Bone marrow (tissue), 2 donors: Measurements from ENCODE around the gene STK10.

Experiments
- DNase-seq, 2 donors: peaks; one replicate each; lab custom pipeline; 2025; lab: John Stamatoyannopoulos, UW

Gene STK10

GRCh38 chr5:172142709-172143215, 45.3 kb downstream of the STK10 start:
- DNase-seq, result no peak

DNA sequence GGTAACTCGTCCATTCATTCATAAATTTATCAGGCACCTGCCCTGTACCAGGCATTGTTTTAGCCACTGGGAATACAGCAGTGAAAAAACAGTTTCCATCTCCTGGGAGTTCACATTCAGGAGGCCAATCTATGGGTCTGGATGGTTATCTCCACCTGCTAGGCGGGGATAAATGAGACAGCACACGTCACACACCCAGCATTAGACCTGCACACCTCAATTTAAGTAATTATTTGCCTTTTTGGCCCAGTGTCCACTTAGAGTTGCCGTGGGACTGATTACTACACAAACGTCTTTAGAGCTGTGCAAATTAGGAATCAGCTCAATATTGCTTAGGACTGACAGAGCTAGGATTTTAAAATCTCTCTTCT, 46.1 kb downstream of the STK10 start:
- DNase-seq, result no peak

DNA sequence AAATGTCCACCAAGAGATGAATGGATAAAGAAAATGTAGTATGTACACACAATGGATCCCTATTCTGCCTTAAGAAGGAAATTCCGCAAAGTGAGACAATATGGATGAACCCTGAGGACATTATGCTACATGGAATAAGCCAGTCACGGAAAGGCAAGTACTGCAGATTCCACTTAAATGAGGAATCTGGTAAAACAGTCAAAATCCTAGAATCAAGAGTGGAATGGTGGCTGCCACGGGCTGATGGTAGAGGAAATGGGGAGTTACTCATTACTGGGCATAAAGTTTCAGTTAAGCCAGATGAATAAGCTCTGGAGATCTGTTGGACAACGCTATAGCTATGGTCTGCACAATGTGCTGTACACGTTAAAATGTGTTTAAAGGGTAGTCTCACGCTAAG, 47.2 kb downstream of the STK10 start:
- no peak for DNase-seq

DNA sequence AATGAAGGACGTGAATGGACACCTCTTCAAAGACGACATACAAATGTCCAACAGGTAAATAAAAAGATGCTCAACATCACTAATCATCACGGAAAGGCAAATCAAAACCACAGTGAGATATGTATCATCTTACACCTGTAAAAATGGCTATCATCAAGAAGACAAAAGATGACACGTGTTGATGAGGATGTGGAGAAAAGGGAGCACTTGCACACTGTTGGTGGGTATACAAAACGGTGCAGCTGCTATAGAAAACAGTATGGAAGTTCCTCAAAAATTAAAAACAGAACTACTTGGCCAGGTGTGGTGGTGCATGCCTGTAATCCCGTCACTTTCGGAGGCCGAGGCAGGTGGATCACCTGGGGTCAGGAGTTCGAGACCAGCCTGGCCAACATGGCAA, 47.9 kb downstream of the STK10 start:
- no peak for DNase-seq

DNA sequence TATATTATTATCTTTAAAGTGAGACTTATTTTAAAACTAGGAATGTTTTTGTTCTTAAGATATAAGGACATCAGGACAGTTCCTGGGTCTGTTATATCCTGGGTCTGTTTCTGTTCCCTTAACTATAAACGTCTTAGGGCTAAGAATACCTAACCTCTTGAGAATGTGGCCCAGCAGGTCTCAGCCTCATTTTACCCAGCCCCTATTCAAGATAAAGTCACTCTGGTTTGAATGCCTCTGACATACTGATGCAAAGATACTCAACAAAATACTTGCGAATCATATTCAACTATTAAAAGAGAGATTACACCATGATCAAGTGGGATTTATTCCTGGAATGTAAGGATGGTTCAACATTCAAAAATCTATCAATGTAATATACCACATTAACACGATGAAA, 51.0 kb downstream of the STK10 start:
- no peak for DNase-seq

GRCh38 chr5:172133359-172134029, 54.5 kb downstream of the STK10 start:
- DNase-seq, result peak; percentile 31 to 94

DNA sequence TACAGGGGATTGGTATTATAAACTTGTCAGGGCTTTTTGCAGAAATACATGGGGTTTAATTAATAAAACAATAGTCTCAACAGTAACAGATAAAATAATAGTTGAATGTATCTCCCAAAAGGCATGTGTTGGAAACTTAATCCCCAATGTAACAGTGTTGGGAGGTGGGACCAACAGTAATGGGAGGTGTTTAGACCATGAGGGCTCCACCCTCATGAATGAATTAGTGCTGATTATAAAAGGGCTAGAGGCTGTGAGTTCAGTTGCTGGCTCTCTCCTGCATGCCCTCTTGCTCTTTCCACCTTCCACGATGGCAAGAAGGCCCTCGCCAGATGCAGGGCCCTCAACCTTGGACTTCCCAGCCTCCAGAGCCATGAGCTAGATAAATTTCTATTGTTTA, 56.3 kb downstream of the STK10 start:
- DNase-seq, result no peak

- DNase-seq, result no peak
Observed at GRCh38 chr5:172129256-172129910, 58.6 kb downstream of the STK10 start.

DNA sequence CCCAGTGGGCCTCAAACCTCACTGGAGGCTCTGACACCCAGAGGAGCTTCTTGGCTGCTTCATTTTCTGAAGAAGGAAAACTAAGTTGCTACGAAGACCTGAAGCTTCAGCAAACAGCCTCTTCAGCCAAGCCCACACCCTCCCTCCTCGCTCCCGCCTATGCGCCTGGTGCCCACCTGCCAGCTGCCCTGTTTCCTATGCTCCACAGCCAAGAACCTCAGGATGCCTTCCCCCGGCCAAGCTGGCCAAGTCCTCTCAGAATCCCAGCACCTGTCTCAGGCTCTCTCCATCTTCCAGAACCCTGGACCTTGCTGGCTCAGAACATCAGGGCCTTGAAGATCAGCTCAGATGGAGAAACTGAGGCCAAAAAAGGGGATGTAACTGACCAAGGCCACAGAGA, 60.4 kb downstream of the STK10 start:
- DNase-seq, result no peak

DNA sequence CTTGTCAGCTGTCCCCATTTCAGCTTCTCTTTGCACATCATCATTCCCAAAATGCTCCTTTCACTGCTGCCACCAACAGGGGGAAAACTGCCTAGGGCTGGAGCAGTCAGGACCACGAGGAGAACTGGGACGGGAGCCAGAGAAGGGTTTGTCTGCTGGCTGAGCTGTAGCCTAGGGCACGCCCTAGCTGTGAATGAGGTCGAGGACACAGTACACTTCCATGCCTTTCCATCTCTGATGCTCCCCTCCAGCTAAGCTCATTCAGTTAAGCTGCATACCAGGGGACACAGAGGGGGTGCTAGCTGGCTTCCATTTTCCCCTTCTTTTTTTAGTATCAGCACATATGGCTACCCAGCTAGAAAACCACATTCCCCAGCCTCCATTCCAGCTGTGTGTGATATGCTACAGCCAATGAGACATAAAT, 64.7 kb downstream of the STK10 start:
- no peak for DNase-seq

GRCh38 chr5:172119921-172120688, 67.9 kb downstream of the STK10 start:
- no peak for DNase-seq

- DNase-seq, result no peak
Observed at GRCh38 chr5:172118891-172119290, 69.1 kb downstream of the STK10 start.

DNA sequence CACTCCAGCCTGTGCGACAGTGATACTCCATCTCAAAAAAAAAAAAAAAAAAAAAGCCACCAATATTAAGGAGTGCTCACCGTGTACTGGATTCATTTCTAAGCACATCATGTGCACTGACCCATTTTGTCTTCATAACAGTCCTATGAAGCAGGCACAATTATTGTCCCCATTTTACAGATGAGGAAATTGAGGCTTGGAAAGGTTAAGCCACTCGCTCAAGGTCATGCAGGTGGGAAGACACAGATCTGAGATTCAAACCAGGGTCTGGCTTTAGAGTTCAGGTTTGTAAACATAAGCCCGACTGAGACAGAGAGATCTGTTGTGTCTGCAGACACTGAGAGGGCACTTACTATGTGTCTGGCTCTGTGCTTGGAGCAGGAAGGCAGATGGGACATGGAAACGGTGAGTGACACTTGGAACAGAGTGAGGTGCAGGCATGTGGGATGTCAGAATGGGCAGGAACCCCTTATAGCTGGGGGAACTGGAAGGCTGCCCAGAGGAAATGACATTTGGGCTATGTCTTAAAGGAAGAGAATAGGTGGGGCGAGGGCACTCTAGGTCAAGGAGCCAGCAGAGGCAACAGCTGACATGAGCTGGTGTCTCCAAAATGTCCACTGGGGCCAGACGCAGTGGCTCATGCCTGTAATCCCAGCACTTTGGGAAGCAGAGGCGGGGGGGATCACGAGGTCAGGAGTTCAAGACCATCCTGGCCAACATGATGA, 69.9 kb downstream of the STK10 start:
- no peak for DNase-seq

GRCh38 chr5:172115541-172115982, 72.5 kb downstream of the STK10 start:
- DNase-seq, result peak in 1 of 2 donors; percentile 50

- peak; percentile 55 to 87 for DNase-seq
Observed at GRCh38 chr5:172114875-172115422, 73.1 kb downstream of the STK10 start.

DNA sequence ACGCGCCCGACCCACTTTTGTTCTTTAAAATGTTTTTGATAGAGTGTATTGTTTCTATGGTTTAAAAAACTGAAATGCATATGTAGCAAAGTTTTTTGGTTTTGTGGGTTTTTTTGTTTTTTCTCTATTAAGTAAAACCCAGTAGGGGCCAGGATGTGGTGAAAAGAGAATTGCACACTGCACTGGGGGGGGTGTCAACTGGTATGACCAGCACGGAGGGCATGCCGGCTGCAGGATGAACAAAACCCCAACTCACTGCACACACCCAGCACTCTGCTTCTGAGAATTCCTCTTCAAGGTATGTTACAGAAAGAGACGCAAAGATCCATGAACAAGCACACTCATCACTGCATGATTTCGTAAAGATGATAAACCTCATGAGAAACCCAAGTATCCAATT, 75.0 kb downstream of the STK10 start:
- peak in 1 of 2 donors; percentile 9 for DNase-seq

- no peak for DNase-seq
Observed at GRCh38 chr5:172111852-172112225, 76.2 kb downstream of the STK10 start.

DNA sequence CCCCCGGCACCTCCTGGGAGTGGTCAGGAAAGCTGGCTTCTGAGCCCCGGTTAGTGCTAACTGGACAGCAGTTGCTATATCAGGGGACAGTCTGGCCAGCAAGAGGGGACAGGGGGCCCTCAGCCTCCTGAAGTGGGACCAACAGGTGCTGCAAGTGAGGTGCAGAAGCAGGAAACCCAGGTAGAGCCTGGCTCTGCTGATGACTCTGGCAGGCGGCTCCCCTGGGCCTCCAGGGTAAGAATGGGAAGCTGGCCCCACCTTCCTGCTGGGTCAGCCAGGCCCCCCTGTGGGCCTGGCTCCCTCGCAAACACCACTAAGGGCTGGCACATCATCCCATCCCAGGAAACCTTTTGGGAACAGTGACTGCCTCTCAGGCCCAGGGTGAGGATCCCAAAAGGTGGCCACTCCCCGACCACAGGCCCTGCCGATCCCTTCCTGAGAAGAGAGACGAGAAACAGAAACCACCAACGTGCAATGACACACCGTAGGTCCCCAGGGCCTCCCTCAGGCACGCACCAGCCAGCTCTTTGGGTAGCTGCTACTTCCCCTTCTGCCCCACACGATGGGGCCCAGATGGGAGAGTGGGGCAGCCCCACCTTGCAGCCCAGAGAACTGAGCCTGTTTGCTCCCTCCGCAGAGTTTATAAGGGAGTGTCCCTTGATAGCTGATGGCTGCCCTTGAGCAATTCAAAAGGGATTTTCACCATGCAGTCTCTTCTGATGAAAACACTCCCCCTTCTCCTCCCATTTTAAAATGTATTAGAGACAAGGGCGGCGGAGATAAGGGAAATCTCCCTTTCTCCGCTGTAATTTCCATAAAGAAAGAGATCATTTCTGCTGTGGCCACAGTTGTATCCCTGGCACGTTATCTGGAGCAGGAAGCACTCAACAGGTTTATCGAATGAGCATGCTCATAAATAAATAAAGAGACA, 76.8 kb downstream of the STK10 start:
- DNase-seq, result peak; percentile 50 to 93

DNA sequence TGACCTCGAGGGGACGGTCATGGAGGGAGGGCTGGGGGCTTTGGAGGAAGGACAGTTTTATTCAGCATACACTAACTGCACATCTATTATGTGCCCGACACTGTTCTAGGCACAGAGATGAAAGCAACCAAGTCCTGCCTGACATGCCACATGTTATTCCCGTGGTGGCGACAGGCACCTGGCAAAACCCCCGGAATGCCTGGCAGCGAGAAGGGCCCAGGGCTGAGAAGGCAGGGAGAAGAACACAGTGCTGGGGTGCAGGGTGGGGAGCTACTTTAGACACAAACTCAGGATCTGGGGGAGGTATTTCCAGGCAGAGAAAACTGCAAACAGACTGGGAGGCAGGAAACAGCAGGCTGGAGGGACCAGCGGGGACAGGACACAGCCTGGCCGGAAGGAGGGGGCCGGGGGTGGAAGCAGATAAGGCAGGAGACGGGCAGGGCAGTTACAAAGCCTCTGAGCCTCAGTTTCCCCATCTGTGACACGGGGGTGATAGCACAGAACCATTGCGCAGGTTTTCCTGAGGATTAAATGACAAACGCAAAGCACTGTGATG, 77.7 kb downstream of the STK10 start:
- DNase-seq, result peak in 1 of 2 donors; percentile 36

GRCh38 chr5:172109749-172110148, 78.3 kb downstream of the STK10 start:
- no peak for DNase-seq
